Endothelial cell of umbilical vein (primary cell): ENCODE results near the gene CRTC2. TPM values are rescaled to one million over a fixed set of nuclear protein-coding genes. Genes with fewer than 3 reads are reported as not detected.

ENCODE experiments used
- BruUV-seq: library from RNA; stranded (reverse); fragments of 400-500 nt; replicated peaks from 2 replicates; lab custom pipeline; 2021; lab: Mats Ljungman, UMichigan
- CTCF ChIA-PET: fragments of 300-600, 350-600 bp; sonication (Branson Sonifier 250); formaldehyde crosslinking; loops from one replicate; lab custom pipeline; 2021; ENCODE audit warnings: antibody characterized with exemption, inconsistent platforms; lab: Charles Lee
- POLR2A ChIA-PET: fragments of 300-600, 350-600 bp; sonication (Branson Sonifier 250); formaldehyde crosslinking; loops from one replicate; lab custom pipeline; 2021; ENCODE audit warnings: antibody characterized with exemption, inconsistent platforms; lab: Charles Lee
- DNase-seq: peaks from one replicate; pipeline ENCODE4 v3.0.0-alpha.2; 2011; ENCODE audit warnings: low read depth, low spot score
- FAIRE-seq: peaks from 2 replicates; lab custom pipeline; 2011; peaks lifted over from hg19 to GRCh38; lab: Jason Lieb, UNC
- H2AFZ ChIP-seq: 2 replicates; pipeline ENCODE4 v1.6.0; 2012; ENCODE audit warnings: low read depth, low read length, control low read depth, inconsistent platforms
- H3K27ac ChIP-seq: 2 replicates; pipeline ENCODE4 v1.5.1; 2011; ENCODE audit warnings: low read depth, mild to moderate bottlenecking, control low read depth, low read length, moderate library complexity; ENCODE audit not compliant: insufficient read depth
- H3K27me3 ChIP-seq, 2 experiments: 2 replicates each; pipeline versions ENCODE4 v1.6.0 to v1.6.1; 2011; ENCODE audit warnings: low read length in 2 of 2, mixed read lengths in 1 of 2; ENCODE audit not compliant: control insufficient read depth in 2 of 2, insufficient read depth in 2 of 2
- H3K36me3 ChIP-seq, 2 experiments: 2 replicates in 1 of 2; 3 replicates in 1 of 2; pipeline ENCODE4 v1.5.1; 2011; ENCODE audit warnings: low read length in 2 of 2, mild to moderate bottlenecking in 1 of 2, moderate library complexity in 1 of 2; ENCODE audit not compliant: control insufficient read depth in 2 of 2, insufficient read depth in 2 of 2; ENCODE audit errors: extremely low read depth in 1 of 2
- H3K4me1 ChIP-seq: 3 replicates; pipeline ENCODE4 v1.5.1; 2011; ENCODE audit warnings: mild to moderate bottlenecking, low read length; ENCODE audit not compliant: control insufficient read depth, insufficient read depth; ENCODE audit errors: extremely low read depth
- H3K4me2 ChIP-seq: 2 replicates; pipeline ENCODE4 v1.6.1; 2011; ENCODE audit warnings: low read length, control low read depth, mixed read lengths; ENCODE audit not compliant: insufficient read depth
- H3K4me3 ChIP-seq, 3 experiments: fragments of 200-600 bp in 1 of 3; sonication (generic), shearing (Covaris generic) in 1 of 3; replicated peaks in 1 of 3; 2 replicates each; pipeline ENCODE4 v1.5.1; 2011 to 2016; ENCODE audit warnings: control low read depth in 3 of 3, low read length in 3 of 3, mild to moderate bottlenecking in 2 of 3, inconsistent platforms in 1 of 3, low read depth in 1 of 3, moderate library complexity in 1 of 3; ENCODE audit not compliant: insufficient read depth in 1 of 3
- H3K79me2 ChIP-seq: 2 replicates; pipeline ENCODE4 v1.6.0; 2012; ENCODE audit warnings: low read length, inconsistent platforms; ENCODE audit not compliant: control insufficient read depth, insufficient read depth
- H3K9ac ChIP-seq: replicated peaks from 2 replicates; pipeline ENCODE3; 2011; ENCODE audit warnings: low read length, control low read depth; ENCODE audit not compliant: insufficient read depth; ENCODE audit errors: extremely low read depth
- H3K9me1 ChIP-seq: replicated peaks from 3 replicates; pipeline ENCODE4 v1.6.0; 2011; ENCODE audit warnings: mild to moderate bottlenecking, low read length; ENCODE audit not compliant: control insufficient read depth, insufficient read depth; ENCODE audit errors: extremely low read depth
- H3K9me3 ChIP-seq: replicated peaks from 2 replicates; pipeline ENCODE4 v1.5.1; 2012; ENCODE audit warnings: low read length, inconsistent platforms; ENCODE audit not compliant: control insufficient read depth, insufficient read depth
- H4K20me1 ChIP-seq: replicated peaks from 2 replicates; pipeline ENCODE3; 2011; ENCODE audit warnings: mild to moderate bottlenecking, low read length; ENCODE audit not compliant: control insufficient read depth, insufficient read depth; ENCODE audit errors: extremely low read depth
- EZH2 ChIP-seq: IDR thresholded peaks from 2 replicates; pipeline ENCODE4 v1.6.1; 2012; ENCODE audit warnings: borderline replicate concordance, low read depth, mild to moderate bottlenecking, moderate library complexity, low read length, inconsistent platforms; ENCODE audit not compliant: severe bottlenecking
- FOS ChIP-seq: IDR thresholded peaks from 2 replicates; pipeline ENCODE4 v1.6.1; 2011; ENCODE audit warnings: mild to moderate bottlenecking, low read length, moderate library complexity, borderline replicate concordance; ENCODE audit not compliant: insufficient read depth
- GATA2 ChIP-seq: IDR thresholded peaks from 2 replicates; pipeline ENCODE4 v1.7.0; 2011; ENCODE audit warnings: low read depth, mild to moderate bottlenecking, moderate library complexity, mixed read lengths, low read length; ENCODE audit not compliant: insufficient read length, insufficient read depth
- JUN ChIP-seq: IDR thresholded peaks from 2 replicates; pipeline ENCODE4 v1.6.1; 2011; ENCODE audit warnings: borderline replicate concordance, low read depth; ENCODE audit not compliant: insufficient read length, insufficient read depth
- MYC ChIP-seq: IDR thresholded peaks from one replicate; pipeline ENCODE4 v1.6.1; 2011; ENCODE audit warnings: mild to moderate bottlenecking, low read depth, low read length
- POLR2A ChIP-seq: IDR thresholded peaks from 2 replicates; pipeline ENCODE4 v1.6.1; 2012; ENCODE audit warnings: low read depth, mild to moderate bottlenecking, control low read depth, low read length
- POLR2AphosphoS5 ChIP-seq: IDR thresholded peaks from 2 replicates; pipeline ENCODE4 v1.6.1; 2012; ENCODE audit warnings: low read depth, mild to moderate bottlenecking, control low read depth, low read length, moderate library complexity; ENCODE audit not compliant: insufficient read depth
- dilution Hi-C: fragments of 300-500 bp; cut with MboI; formaldehyde crosslinking; loops from one replicate; pipeline ENCODE4 v1.15.0; 2019; ENCODE audit warnings: low sequenced_read_pairs; ENCODE audit not compliant: extremely low pct_ligation_motif_present
- intact Hi-C: fragments of 100-400 bp; cut with micrococcal nuclease; formaldehyde crosslinking; loops from one replicate; pipeline ENCODE4 v1.10.0; 2022
- polyA plus RNA-seq, 4 experiments: library from polyadenylated mRNA; depleted of rRNA in 3 of 4; stranded (reverse) in 3 of 4; unstranded in 1 of 4; fragments of >200 nt; gene quantifications; 2 replicates each; pipeline versions ENCODE4 v1.2.1 to v1.2.3, GENCODE V29; 2011 to 2012; ENCODE audit warnings: missing spikeins in 1 of 4
- total RNA-seq: library from RNA; stranded (reverse); gene quantifications from 2 replicates; pipeline ENCODE4 v1.2.3, GENCODE V29; 2021
- TF ChIP-seq, protein P1 (sequence below), 2 donors: IDR thresholded peaks; 1 replicate in 1 of 2; 2 replicates in 1 of 2; pipeline ENCODE4 v1.5.1; 2011; ENCODE audit warnings: low read length in 2 of 2, mild to moderate bottlenecking in 2 of 2, moderate library complexity in 2 of 2, control low read depth in 1 of 2, inconsistent platforms in 1 of 2, low read depth in 1 of 2; ENCODE audit not compliant: insufficient read depth in 1 of 2; ENCODE audit errors: extremely low read depth in 1 of 2
- TF ChIP-seq, protein P2 (sequence below): IDR thresholded peaks from 2 replicates; pipeline ENCODE4 v1.6.1; 2011; ENCODE audit not compliant: insufficient read depth, insufficient read length

The CRTC2 gene
- total and polyA plus RNA-seq, 2 donors (not counting 3 experiments of a cell fraction or from before 2014, with no cell fraction given): 40.2 to 42.2 TPM

- Histone ChIP-seq H3K9me1 (no peaks in the 10 kb centered on the region), H3K9me3 (no peaks in the 10 kb centered on the region), H3K4me2 (peak within 1 kb of the TSS; percentile 73), H3K36me3 (peaks cover 3 to 37% of the 10 kb centered on the region in 2 experiments), H2AFZ (peak within 1 kb of the TSS; percentile 5), H3K27me3 (no peaks in the 10 kb centered on the region), H3K9ac (peak within 1 kb of the TSS; percentile 84), H3K4me3 (peak within 1 kb of the TSS; percentile 42 to 88 (median 73)), H4K20me1 (no peaks in the 10 kb centered on the region), H3K79me2 (peaks cover 16% of the 10 kb centered on the region), H3K27ac (peak within 1 kb of the TSS; percentile 63), H3K4me1 (peaks cover 9% of the 10 kb centered on the region)
- POLR2A ChIA-PET: interaction anchor here (0.7 to 1.3 kb wide), 5 partner anchors 12 to 44 kb away, joined by 3 to 5 read pairs (median 4); partner anchors contain the start of genes GATAD2B and SLC39A1
- TF ChIP-seq POLR2A (no peak), POLR2AphosphoS5 (peak; percentile 76), MYC (no peak), FOS (no peak), GATA2 (no peak), JUN (no peak), EZH2 (no peak)
- TF ChIP-seq, protein P1, sequence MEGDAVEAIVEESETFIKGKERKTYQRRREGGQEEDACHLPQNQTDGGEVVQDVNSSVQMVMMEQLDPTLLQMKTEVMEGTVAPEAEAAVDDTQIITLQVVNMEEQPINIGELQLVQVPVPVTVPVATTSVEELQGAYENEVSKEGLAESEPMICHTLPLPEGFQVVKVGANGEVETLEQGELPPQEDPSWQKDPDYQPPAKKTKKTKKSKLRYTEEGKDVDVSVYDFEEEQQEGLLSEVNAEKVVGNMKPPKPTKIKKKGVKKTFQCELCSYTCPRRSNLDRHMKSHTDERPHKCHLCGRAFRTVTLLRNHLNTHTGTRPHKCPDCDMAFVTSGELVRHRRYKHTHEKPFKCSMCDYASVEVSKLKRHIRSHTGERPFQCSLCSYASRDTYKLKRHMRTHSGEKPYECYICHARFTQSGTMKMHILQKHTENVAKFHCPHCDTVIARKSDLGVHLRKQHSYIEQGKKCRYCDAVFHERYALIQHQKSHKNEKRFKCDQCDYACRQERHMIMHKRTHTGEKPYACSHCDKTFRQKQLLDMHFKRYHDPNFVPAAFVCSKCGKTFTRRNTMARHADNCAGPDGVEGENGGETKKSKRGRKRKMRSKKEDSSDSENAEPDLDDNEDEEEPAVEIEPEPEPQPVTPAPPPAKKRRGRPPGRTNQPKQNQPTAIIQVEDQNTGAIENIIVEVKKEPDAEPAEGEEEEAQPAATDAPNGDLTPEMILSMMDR (IDR thresholded peaks at IDR 0.05; ENCODE audit: extremely low read depth in 1 of 2, insufficient read depth in 1 of 2, low read depth in 1 of 2, low read length in 2 of 2): peak; percentile 89 to 97
- TF ChIP-seq, protein P2, sequence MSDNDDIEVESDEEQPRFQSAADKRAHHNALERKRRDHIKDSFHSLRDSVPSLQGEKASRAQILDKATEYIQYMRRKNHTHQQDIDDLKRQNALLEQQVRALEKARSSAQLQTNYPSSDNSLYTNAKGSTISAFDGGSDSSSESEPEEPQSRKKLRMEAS: no peak
- intact Hi-C loops: loop anchor here (1.0 to 2.0 kb wide), 9 partner anchors 12 to 269 kb away; partner anchors contain the start of genes CRTC2, RAB13 and SLC39A1
- DNase-seq (peak; percentile 65), FAIRE-seq (peak; percentile 82)
- dilution Hi-C loops: no loop called here
- CTCF ChIA-PET: interaction anchor here (0.6 to 5.3 kb wide), 26 partner anchors 9 to 791 kb away, joined by 3 to 65 read pairs (median 6); partner anchors contain the start of genes CREB3L4, CRTC2, GATAD2B and INTS3
- BruUV-seq: no TSS peak
These were observed 11.7 kb downstream of the CRTC2 start, which contains the start of gene DENND4B for GRCh38 chr1:153946622-153947241. Gene DENND4B, minus strand, starts transcription at chr1:153946718. Its CDS starts 2,344 bp downstream, at chr1:153944374.
